Measurements from ENCODE around the gene ZRANB1. TPM values are rescaled to one million over a fixed set of nuclear protein-coding genes. Genes with fewer than 3 reads are reported as not detected.

Gene ZRANB1
- total RNA-seq, 1 experiment from 2014 or later, result 22.6 TPM

- ChIA-PET CTCF (no interaction called here), POLR2A (ENCODE audit: low non-redundant PET) (no interaction called here)
- H3K4me3 ChIP-seq (ENCODE audit: low read depth, low read length, poor library complexity, severe bottlenecking), result no peak overlapping the region
- H3K27ac ChIP-seq (ENCODE audit: low read depth, low read length, poor library complexity, severe bottlenecking), result no peak overlapping the region
- intact Hi-C loops (cut with micrococcal nuclease; ENCODE audit: unreplicated experiment), result no loop called here
- no peaks in the 10 kb centered on the region for H3K27me3 ChIP-seq (replicated peaks; ENCODE audit: insufficient read depth, low read depth, low read length, poor library complexity)
- BruUV-seq (replicated peaks), result no TSS peak
- no peaks in the 10 kb centered on the region for H3K36me3 ChIP-seq (ENCODE audit: insufficient read depth, low read length, poor library complexity, severe bottlenecking)
- H3K9me3 ChIP-seq (ENCODE audit: low read depth, low read length, poor library complexity, severe bottlenecking), result no peaks in the 10 kb centered on the region
- no peak for DNase-seq (ENCODE audit: low spot score)
- peaks cover 23% of the 10 kb centered on the region for H3K4me1 ChIP-seq (ENCODE audit: insufficient read depth, low read length, poor library complexity, severe bottlenecking)
- no peak for TF ChIP-seq CTCF (conservative IDR thresholded peaks at IDR 0.05; ENCODE audit: low read depth, low read length)
- TF ChIP-seq EZH2 (IDR thresholded peaks at IDR 0.05; ENCODE audit: borderline replicate concordance, low read depth, low read length, poor library complexity, severe bottlenecking), result no peak
Observed at GRCh38 chr10:124946945-124947344, 5.0 kb downstream of the ZRANB1 start.

GRCh38 chr10:124949543-124949942, 7.6 kb downstream of the ZRANB1 start:
- H3K4me3 ChIP-seq (ENCODE audit: low read depth, low read length, poor library complexity, severe bottlenecking), result no peak overlapping the region
- no peak overlapping the region for H3K27ac ChIP-seq (ENCODE audit: low read depth, low read length, poor library complexity, severe bottlenecking)
- TF ChIP-seq EZH2 (IDR thresholded peaks at IDR 0.05; ENCODE audit: borderline replicate concordance, low read depth, low read length, poor library complexity, severe bottlenecking), result no peak
- no peak for TF ChIP-seq CTCF (conservative IDR thresholded peaks at IDR 0.05; ENCODE audit: low read depth, low read length)
- DNase-seq (ENCODE audit: low spot score), result no peak
- intact Hi-C loops (cut with micrococcal nuclease; ENCODE audit: unreplicated experiment), result no loop called here
- no peaks in the 10 kb centered on the region for H3K27me3 ChIP-seq (replicated peaks; ENCODE audit: insufficient read depth, low read depth, low read length, poor library complexity)
- POLR2A ChIA-PET (ENCODE audit: low non-redundant PET), result no interaction called here
- no TSS peak for BruUV-seq (replicated peaks)
- peaks cover 16% of the 10 kb centered on the region for H3K4me1 ChIP-seq (ENCODE audit: insufficient read depth, low read length, poor library complexity, severe bottlenecking)
- no peaks in the 10 kb centered on the region for H3K36me3 ChIP-seq (ENCODE audit: insufficient read depth, low read length, poor library complexity, severe bottlenecking)
- CTCF ChIA-PET, result no interaction called here
- no peaks in the 10 kb centered on the region for H3K9me3 ChIP-seq (ENCODE audit: low read depth, low read length, poor library complexity, severe bottlenecking)

GRCh38 chr10:124952123-124952522, 10.2 kb downstream of the ZRANB1 start:
- H3K4me3 ChIP-seq (ENCODE audit: low read depth, low read length, poor library complexity, severe bottlenecking), result no peak overlapping the region
- POLR2A ChIA-PET (ENCODE audit: low non-redundant PET), result no interaction called here
- TF ChIP-seq EZH2 (IDR thresholded peaks at IDR 0.05; ENCODE audit: borderline replicate concordance, low read depth, low read length, poor library complexity, severe bottlenecking) (no peak), CTCF (conservative IDR thresholded peaks at IDR 0.05; ENCODE audit: low read depth, low read length) (no peak)
- H3K9me3 ChIP-seq (ENCODE audit: low read depth, low read length, poor library complexity, severe bottlenecking), result no peaks in the 10 kb centered on the region
- intact Hi-C loops (cut with micrococcal nuclease; ENCODE audit: unreplicated experiment), result no loop called here
- no peak overlapping the region for H3K27ac ChIP-seq (ENCODE audit: low read depth, low read length, poor library complexity, severe bottlenecking)
- peaks cover 33% of the 10 kb centered on the region for H3K4me1 ChIP-seq (ENCODE audit: insufficient read depth, low read length, poor library complexity, severe bottlenecking)
- no peaks in the 10 kb centered on the region for H3K27me3 ChIP-seq (replicated peaks; ENCODE audit: insufficient read depth, low read depth, low read length, poor library complexity)
- BruUV-seq (replicated peaks), result no TSS peak
- H3K36me3 ChIP-seq (ENCODE audit: insufficient read depth, low read length, poor library complexity, severe bottlenecking), result no peaks in the 10 kb centered on the region
- CTCF ChIA-PET, result no interaction called here
- peak; percentile 8 for DNase-seq (ENCODE audit: low spot score)

All from A673 (cell line).